NB4 (cell line): ENCODE measurements around the gene ALOX5.

Source experiments
- MYC ChIP-seq: IDR thresholded peaks from 2 replicates; pipeline ENCODE4 v1.6.1; 2011; ENCODE audit warnings: low read depth, low read length
- POLR2A ChIP-seq: IDR thresholded peaks from 2 replicates; pipeline ENCODE4 v1.6.1; 2011; ENCODE audit warnings: mild to moderate bottlenecking; ENCODE audit not compliant: insufficient read length; ENCODE audit errors: extremely low read depth
- TF ChIP-seq, protein P1 (sequence below): IDR thresholded peaks from one replicate; pipeline ENCODE4 v1.5.1; 2012; ENCODE audit warnings: low read depth, low read length
- TF ChIP-seq, protein P2 (sequence below): IDR thresholded peaks from 2 replicates; pipeline ENCODE4 v1.6.1; 2011; ENCODE audit warnings: low read depth, low read length

DNA sequence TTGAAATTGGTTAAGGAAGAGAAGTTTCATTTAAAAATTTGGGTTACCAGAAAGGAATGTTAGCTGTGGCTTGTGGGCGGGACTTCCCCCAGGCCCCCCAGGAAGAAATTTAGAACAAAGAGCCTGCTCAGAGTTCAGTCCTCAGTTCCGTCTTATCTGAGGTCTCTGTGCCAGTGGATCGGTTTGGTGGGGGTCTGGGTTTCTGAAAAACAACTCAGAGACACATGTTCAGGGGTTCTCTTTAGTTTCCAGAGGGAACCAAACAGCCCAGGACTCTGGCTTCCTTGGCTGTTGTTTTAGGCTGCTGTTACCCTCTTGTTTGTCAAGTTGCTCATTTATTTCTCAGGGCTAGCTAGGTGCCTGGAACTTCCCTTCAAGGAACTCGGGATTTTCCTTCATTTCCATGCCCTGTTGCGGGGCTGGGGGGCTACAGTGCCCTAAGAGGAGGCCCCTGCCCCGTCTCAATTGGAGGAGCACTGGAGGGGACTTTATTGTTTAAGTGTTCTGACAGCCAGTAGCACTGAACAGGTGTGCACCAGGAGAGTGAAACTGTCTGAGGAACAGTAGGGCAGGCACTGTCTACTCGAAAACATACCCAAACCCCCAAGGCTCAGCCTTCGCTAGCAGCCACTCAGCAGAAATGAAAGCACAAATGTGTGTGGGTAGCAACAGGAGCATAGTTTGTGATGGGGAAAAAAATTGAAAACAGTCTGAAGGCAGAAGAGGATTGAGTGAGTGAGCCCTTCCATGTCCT lies 59.9 kb downstream of the ALOX5 start:
- TF ChIP-seq POLR2A (no peak), MYC (no peak)
- TF ChIP-seq, protein P1, sequence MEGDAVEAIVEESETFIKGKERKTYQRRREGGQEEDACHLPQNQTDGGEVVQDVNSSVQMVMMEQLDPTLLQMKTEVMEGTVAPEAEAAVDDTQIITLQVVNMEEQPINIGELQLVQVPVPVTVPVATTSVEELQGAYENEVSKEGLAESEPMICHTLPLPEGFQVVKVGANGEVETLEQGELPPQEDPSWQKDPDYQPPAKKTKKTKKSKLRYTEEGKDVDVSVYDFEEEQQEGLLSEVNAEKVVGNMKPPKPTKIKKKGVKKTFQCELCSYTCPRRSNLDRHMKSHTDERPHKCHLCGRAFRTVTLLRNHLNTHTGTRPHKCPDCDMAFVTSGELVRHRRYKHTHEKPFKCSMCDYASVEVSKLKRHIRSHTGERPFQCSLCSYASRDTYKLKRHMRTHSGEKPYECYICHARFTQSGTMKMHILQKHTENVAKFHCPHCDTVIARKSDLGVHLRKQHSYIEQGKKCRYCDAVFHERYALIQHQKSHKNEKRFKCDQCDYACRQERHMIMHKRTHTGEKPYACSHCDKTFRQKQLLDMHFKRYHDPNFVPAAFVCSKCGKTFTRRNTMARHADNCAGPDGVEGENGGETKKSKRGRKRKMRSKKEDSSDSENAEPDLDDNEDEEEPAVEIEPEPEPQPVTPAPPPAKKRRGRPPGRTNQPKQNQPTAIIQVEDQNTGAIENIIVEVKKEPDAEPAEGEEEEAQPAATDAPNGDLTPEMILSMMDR: no peak
- TF ChIP-seq, protein P2, sequence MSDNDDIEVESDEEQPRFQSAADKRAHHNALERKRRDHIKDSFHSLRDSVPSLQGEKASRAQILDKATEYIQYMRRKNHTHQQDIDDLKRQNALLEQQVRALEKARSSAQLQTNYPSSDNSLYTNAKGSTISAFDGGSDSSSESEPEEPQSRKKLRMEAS: no peak
